GM18520 (cell line): ENCODE data around the gene CYBA.

ENCODE experiments used
- ATAC-seq: cut with Tn5 transposase; IDR thresholded peaks from one replicate; pipeline ENCODE4 v1.9.1; 2021; ENCODE audit not compliant: unreplicated experiment

The CYBA gene

DNA sequence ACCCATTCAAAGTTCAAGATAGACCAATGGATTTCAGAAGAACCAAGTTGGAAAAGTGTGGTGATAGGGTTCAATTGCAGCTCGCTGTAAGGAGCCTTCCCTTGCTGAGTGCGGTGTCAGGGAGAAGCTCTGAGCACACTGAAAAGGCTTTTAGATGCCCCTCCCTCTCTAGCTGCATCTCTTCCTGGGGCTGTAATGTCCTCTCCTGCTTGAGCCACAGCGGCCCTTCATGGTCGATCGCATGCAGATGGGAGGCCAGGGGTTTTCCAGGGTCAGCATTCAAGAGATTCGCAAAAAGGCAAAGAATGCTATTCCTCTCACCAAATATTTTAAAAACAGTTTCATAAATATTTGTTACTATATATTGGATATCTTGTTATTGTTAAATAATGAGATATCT, 56.9 kb downstream of the CYBA start:
- no peak for ATAC-seq

- no peak for ATAC-seq
Observed at GRCh38 chr16:88593489-88593888, 57.4 kb downstream of the CYBA start.
